HG03103 (cell line): ENCODE results near the gene CALML5.
"Not testable (repeated sequence)": the region's sequence is repeated elsewhere in the genome, so short reads cannot be mapped to it uniquely, and the experiment has no call there.

ENCODE experiments used
- ATAC-seq: cut with Tn5 transposase; IDR thresholded peaks from one replicate; pipeline ENCODE4 v1.9.1; 2021; ENCODE audit warnings: low read depth; ENCODE audit not compliant: unreplicated experiment

CALML5 gene

DNA sequence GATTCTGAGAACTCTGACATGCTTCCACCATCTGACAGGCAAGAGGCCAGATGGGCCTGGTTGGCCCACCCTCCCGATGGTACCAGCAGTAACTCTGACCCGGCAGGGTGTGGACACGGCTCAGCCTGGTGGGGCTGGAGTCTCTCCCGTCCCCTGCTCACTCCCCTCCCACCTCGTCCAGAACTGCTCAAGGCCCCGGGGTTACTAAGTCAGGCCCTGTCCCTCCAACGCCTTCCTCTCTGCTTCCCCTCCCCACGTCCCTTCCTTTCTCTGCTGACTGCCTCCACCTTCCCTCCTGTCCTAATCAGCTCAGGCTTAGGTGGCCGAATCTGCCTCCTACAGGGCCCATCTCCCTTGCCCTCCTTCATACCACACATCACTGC is 12.5 kb downstream of the CALML5 start:
- no peak for ATAC-seq

- no peak for ATAC-seq
These were observed 13.2 kb downstream of the CALML5 start for GRCh38 chr10:5485948-5486852.

DNA sequence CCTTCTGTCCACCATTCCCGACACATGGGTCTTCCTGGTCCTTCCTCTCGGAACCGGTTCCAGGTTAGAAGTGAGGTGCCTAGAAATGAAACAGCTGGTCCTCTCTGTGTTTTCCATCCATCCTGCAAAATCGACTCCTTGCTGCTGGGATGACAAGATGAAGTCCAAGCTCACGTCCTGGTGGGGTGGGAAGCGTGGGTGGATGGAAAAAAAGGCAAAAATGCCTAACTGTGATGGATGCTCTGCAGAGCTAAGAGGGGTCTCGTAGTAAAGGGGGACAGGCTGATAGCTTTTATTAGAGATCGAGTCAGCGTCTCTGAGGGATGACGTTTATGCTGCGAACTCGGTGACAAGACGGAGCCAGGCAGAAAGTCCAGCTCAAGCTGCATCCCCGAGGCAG is 14.1 kb downstream of the CALML5 start:
- ATAC-seq = no peak

DNA sequence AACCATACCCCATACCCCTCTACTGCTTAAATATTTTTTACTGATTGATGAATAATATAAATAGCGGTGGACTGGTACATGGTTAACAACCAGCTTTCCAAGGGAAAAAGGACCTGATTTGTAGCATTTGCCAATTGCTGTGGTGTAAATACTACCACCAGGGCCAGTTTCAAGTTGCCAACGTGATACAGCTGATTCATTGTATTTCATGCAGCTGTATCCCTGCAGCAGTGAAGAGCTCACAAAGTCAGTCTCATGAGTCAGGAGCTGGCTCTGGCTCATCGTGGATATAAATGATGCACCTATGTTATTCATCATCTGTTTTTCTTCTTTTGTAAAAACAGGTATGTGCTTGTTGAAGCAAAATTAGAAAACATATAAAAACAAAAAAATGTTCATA is 15.2 kb downstream of the CALML5 start:
- ATAC-seq = no peak

- no peak for ATAC-seq
These were observed 17.4 kb downstream of the CALML5 start for GRCh38 chr10:5482016-5482415.

DNA sequence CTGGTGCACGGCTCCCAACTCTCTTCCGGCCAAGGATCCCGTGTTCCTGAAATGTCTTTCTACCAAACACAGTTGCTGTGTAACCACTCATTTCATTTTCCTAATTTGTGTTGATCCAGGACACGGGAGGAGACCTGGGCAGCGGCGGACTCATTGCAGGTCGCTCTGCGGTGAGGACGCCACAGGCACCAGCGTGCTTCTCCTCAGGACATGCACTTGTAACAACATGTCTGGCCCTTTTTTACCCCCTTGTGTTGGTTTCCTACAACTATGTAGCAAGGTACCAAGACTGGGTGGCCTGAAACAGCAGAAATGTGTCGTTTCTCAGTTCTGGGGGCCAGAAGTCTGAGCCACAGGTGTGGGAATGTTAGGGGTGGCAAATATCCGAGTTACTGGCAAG is 18.2 kb downstream of the CALML5 start:
- ATAC-seq = no peak

DNA sequence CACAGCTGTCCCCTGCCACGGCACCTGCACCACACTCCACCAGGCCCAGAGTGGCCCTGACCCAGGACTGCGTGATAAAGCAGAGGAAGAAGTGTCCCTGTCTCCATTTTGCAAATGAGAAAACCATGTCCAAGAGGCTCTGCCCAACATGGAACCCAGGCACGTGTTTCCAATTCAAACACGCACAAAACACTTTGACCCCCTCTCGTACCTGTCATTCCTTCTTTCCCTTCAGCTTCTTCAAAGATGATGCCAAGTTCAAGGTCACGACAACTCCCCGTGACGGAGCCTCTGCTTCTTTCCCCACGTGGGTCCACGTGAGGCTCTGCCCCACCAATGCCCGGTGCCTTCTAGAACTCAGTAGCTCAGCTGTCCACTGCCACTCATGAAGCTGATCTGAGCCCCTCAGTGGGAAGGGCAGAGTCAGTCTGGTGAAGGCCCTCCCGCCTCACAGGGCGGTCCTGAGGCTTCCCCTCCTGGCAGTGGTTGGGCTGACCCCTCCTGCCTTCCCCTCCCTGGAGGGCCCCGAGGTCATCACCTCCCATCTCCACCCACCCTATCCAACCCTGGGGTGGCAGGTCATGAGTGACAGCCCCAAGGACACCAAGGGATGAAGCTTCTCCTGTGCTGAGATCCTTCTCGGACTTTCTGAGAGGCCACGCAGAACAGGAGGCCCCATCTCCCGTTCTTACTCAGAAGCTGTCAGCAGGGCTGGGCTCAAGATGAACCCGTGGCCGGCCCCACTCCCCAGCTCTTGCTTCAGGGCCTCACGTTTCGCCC is 19.0 kb downstream of the CALML5 start:
- ATAC-seq = no peak

- ATAC-seq = no peak
These were observed 19.7 kb downstream of the CALML5 start for GRCh38 chr10:5479481-5480161.

DNA sequence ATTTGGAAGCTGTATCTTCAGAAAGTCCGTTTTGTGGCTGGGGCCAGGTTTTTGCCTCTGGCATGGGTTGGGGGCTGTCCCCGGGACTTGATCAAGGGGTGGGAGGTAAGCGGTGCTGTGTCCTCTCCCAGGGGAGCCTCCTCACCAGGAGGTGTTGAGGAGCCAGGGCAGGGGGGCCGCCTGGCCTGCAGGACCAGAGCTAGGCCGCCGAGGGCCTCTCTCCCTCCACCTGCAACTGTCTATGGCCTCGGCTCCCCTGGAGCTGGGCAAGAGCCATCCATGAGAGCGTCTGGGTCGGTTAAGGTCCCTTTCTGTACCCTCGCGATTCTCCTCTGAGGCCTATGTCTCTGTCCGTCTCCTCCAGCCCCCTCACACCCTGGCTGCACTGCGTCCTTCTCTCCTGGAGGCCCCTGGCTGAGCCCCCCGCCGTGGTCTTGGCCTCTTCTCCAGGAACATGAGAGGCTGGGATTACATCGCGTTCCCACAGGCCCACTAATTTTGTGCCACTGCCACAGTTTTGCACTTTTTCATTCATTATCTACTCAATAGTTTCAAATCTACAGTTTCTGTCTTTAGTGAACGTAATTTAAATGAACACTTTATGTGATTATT is 20.6 kb downstream of the CALML5 start:
- no peak for ATAC-seq

DNA sequence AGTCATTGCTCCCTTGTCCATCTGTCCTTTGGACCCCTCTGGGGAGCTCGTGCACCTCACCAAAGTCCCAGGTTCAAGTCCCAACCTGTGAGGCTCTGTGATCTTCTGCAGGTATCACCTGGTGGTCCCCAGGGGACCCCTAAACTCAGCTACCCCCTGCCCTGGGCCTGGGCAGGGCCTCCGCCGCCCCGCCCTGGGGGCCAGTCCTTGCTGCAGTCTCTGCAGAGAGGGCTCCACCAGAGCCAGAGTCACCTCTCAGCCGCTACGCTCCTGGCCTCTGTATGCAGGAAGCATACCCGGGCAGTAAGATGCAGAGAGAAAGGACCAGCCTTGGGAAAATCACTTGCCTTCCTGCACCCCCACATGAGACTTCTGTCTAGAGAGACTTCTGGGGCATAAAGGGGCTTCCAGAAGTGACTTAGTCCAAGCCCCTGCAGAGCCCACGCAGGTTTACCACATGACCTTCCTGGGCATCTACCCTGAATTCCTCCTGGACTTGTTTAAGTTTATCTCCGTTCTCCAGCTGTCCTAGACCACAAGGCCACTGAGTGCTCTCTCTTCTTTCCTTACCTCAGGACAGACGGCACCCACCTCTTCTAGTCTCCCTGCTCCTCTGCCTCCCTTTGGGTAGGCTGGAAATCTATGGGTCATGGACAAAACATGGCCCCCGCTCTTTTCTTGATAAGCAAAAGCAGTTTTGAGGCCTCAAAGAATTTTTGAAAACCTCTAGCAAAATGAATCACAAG is 21.2 kb downstream of the CALML5 start:
- no peak for ATAC-seq

DNA sequence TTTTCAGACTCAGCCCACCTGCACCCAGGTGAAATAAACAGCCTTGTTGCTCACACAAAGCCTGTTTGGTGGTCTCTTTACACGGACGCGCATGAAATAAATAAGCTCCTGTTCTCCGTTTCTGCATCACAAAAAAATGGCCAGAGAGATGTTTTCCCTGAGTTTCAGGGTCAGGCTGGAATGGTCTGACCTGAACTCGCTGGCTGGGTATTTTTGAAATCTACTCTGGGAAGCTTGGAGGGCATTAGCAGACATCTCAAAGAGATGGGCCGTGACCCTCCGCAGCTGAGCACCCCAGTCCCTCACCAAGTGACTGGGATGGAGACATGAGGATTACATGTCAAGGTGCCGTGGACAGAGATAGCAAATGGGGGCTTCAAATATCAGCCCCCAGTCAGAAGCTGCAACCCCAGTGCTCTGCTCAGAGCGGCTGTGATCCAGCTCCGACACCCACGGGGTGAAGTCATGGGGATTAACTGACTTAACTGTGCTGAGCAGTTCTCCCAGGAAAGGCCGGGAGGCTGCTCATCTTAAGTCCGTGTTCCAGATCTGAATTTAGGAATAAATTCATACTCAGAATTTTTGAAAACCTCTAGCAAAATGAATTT is 22.3 kb downstream of the CALML5 start:
- no peak for ATAC-seq

- ATAC-seq = not testable (repeated sequence)
These were observed 23.2 kb downstream of the CALML5 start for GRCh38 chr10:5475974-5476807.

- ATAC-seq = not testable (repeated sequence)
These were observed 24.3 kb downstream of the CALML5 start for GRCh38 chr10:5475088-5475487.

DNA sequence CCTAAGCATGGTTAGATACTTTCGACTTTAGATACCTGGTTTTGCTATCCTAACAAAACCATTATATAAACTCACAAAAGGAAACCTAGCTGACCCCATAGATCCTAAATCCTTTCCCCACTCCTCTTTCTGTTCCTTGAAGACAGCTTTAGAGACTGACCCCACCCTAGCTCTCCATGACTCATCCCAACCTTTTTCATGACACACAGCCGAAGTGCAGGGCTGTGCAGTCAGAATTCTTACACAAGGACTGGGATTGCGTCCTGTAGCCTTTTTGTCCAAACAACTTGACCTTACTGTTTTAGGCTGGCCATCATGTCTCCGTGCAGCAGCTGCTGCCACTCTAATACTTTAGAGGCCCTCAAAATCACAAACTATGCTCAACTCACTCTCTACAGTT is 24.7 kb downstream of the CALML5 start:
- not testable (repeated sequence) for ATAC-seq

- no peak for ATAC-seq
These were observed 29.2 kb downstream of the CALML5 start for GRCh38 chr10:5470062-5470751.

DNA sequence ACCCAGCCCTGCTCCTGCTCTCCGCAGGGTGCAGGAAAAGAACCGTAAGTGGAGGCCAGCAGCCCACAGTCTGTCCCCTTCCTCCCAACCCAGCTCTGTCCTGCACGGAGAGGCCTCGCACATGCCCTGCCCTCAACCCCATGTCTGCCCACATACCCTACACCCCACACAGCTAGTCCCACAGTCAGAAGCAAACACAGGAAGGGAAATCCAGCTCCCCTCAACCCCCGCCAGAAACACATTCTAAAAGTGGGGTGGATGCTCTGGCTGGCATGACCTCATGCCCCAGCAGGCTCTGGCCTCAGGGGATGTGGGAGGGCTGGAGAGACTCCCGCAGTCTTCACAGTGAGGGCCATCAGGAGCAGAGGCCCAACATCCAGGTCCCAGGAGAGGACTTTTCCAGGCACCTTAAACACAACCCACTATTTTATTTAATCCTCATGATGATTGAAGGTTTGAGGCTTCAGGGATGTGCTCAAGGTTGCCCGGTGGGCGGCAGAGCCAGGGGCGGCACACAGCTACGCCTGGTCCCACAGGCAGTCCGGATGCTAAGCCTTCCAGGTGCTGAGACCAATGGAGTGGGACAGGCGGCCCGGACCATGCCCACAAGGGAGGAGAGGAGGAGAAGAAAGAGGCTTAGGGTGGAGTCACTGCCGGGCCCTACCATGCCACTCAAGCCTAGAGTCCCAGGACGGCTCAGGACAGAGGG is 29.9 kb downstream of the CALML5 start:
- no peak for ATAC-seq

DNA sequence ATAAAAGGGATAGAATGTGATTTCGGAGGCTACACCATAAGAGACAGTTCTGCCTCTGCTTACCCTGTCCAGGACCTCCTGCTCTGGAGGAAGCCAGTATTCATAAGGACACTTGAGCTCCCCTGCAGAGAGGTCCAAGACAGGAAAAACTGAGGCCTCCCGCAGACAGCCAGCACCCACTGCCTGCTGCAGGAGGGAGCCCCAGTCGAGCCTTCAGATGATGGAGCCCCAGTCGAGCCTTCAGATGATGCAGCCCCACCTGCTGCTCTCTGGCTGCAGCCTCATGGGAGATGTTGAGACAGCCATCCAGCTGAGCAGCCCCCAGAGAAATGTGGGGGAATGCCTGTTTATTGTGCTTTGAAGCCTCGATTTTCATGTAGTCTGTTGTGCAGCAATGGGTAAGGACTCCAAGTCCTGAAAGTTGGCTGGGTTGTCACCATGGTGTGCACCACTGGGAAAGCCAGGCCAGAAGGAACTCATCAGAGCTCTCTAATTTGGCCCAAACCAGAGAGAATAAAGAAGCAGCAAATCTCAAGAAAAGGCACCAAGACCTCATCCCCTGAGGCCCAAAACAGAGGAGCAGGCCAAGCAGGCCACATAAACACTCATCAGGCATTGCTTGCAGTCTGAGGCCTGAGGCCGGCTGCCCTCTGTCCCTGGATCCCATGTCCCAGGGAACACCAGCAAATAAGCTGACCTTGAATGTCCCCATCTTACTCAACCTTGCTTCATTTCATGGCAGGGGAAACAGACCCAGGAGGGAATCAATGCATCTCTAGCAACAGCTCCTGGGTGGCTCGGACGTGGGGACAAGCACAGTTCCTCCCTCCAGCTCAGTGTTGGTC is 30.9 kb downstream of the CALML5 start:
- no peak for ATAC-seq
